Fibroblast of the aortic adventitia (primary cell): ENCODE data around the gene PNPLA7. TPM values are rescaled to one million over a fixed set of nuclear protein-coding genes. Genes with fewer than 3 reads are reported as not detected.
A peak's percentile ranks its signal among the peaks of the same experiment; 100 is the strongest.

Experiments used
- DNase-seq: peaks from one replicate; pipeline ENCODE4 v3.0.0-alpha.2; 2010; ENCODE audit warnings: low read depth
- H3K4me3 ChIP-seq: 2 replicates; pipeline ENCODE4 v1.5.1; 2011; ENCODE audit warnings: low read depth, mild to moderate bottlenecking, control low read depth, low read length, moderate library complexity
- total RNA-seq: library from RNA; depleted of rRNA; stranded (reverse); fragments of >200 nt; gene quantifications from 2 replicates; pipeline ENCODE4 v1.2.3, GENCODE V29; 2012; ENCODE audit warnings: low replicate concordance
- TF ChIP-seq, protein P1 (sequence below): IDR thresholded peaks from 2 replicates; pipeline ENCODE4 v1.5.1; 2011; ENCODE audit warnings: mild to moderate bottlenecking, low read length, control low read depth, inconsistent platforms; ENCODE audit not compliant: insufficient read depth

PNPLA7 gene
- total RNA-seq, 1 donor, result 0.81 TPM

DNA sequence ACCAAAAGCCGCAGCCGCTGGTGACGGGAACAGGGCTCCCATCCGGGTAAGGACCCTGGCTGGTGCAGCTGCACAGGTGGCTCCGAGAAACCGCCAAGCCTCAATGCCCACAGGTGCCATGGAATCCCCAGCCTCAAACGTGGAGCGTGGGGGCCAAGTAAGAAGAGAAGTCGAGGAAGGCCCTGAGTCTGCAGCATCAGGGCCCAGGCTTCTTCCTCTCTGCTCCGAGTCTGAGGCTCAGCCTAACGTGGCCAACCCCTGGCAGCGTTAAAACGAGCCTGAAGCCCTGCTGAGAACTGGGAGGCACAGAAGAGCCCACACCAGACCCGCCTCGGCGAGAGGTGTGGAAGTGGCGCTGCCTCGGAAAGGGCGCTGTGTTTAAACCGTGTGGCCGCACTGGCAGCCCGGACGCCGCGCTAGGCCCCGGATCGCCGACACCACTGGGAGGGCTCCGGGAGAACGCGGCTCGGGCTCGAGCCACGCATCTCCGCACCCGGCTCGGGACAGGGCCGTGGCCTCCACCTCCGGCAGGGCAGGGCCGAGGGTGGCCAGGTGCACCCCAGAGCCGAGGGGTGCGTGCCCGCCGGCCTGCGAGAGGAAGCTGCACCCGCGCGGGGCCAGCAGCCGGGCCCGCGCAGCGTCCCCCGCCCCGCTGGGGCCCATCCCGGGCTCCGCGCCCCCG, 39.4 kb upstream of the PNPLA7 start:
- peak overlapping the region; percentile 77 for H3K4me3 ChIP-seq
- no peak for DNase-seq
- TF ChIP-seq, protein P1, sequence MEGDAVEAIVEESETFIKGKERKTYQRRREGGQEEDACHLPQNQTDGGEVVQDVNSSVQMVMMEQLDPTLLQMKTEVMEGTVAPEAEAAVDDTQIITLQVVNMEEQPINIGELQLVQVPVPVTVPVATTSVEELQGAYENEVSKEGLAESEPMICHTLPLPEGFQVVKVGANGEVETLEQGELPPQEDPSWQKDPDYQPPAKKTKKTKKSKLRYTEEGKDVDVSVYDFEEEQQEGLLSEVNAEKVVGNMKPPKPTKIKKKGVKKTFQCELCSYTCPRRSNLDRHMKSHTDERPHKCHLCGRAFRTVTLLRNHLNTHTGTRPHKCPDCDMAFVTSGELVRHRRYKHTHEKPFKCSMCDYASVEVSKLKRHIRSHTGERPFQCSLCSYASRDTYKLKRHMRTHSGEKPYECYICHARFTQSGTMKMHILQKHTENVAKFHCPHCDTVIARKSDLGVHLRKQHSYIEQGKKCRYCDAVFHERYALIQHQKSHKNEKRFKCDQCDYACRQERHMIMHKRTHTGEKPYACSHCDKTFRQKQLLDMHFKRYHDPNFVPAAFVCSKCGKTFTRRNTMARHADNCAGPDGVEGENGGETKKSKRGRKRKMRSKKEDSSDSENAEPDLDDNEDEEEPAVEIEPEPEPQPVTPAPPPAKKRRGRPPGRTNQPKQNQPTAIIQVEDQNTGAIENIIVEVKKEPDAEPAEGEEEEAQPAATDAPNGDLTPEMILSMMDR, result no peak

DNA sequence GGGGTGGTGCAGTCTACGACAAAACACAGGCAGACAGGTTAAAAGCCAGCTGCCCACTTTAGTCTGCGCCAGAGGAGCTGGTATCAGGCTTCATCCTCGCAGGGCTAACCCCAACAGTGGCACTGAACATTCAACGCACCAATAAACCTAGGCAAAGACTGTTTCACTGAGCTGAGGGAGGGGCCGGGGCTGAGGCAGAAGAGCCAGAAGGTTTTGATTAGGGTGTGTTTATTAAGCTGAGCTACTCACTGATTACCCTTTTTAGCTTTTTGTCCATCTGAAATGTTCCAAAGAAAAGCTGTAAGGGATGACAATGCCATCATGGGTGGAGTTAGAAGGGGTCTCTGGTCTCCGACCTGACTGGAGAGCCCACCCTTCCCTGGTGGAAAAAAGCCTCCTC, 38.7 kb upstream of the PNPLA7 start:
- H3K4me3 ChIP-seq, result peak overlapping the region; percentile 77
- TF ChIP-seq, protein P1, result no peak
- no peak for DNase-seq

DNA sequence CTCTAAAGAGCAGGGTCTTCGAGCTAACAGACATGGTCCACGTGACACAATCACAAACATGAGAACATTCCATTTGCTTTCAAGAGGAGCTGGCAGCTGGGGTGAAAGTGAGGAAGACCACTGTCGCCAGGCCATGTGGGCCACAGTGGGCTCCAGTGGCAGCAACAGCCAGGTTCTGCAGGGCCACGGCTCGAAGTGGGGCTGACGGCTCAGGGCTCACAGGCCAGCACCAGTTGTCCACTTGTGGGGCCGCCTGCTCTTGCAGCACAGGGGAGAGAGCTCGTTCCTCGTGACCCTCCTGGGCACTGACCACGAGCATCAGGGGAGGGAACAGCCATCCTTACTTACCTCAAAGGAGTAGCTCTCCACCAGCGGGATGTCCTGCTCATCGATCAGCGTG, 38.1 kb upstream of the PNPLA7 start:
- H3K4me3 ChIP-seq, result no peak overlapping the region
- TF ChIP-seq, protein P1, result no peak
- no peak for DNase-seq

DNA sequence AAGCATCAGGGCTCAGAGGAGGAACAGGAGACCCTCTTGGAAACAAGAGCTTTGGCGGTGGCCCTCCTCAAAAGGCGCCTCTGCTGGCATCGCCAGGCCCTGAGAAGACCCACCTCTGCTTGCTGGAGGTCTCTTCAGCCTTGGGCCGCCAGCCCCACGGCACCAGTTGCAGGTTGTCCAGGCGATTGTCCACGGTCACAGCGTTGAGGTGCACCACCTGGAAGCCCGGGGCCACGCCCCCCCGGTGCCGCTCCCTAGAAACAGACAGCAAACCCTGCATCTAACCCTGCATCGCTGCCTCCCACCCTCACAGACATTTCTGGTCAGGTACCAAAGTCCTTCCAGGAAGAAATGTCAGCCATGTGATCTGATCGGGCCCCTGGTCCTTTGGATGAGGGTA, 36.7 kb upstream of the PNPLA7 start:
- H3K4me3 ChIP-seq, result no peak overlapping the region
- TF ChIP-seq, protein P1, result no peak
- DNase-seq, result no peak

DNA sequence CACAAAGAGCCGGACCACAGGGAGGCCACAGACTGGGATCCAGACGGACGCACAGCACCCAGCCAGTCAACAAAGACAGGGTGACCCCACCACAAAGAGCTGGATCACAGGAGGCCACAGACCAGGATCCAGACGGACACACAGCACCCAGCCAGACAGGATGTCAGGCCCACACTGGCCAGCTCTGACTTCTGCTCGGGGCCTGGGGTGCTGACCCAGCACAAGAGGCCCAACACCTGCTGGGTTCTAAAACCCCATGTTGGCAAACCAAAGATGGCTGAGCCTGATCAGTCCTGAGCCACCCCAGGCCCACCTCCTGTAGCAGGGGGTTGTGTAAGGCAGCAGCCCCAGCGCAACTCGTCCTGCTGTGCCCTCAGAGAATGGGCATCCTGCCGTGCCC, 33.8 kb upstream of the PNPLA7 start:
- TF ChIP-seq, protein P1, result no peak
- no peak for DNase-seq

DNA sequence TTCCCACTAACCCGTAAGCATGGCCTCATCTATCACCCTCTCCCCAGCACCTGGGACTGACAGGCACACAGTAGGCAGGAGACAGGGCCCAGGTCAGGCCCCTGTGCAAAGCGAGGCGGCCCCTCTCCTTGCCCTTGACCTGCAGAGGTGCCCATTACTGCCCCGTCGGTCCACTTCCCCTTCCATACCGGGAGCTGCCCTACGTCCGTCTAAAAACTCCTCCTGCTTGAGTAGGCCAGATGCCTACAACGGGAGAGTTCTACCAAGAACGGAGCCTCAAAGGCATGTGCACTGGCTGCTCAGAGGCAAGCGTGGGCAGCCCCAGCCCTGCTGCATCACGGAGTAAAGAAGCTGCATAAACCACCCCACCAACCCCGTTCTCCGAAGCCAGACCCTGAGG, 33.1 kb upstream of the PNPLA7 start:
- no peak overlapping the region for H3K4me3 ChIP-seq
- DNase-seq, result no peak
- TF ChIP-seq, protein P1, result no peak

More for the DNA sequence above, 33.8 kb upstream of the PNPLA7 start:
- no peak overlapping the region for H3K4me3 ChIP-seq

DNA sequence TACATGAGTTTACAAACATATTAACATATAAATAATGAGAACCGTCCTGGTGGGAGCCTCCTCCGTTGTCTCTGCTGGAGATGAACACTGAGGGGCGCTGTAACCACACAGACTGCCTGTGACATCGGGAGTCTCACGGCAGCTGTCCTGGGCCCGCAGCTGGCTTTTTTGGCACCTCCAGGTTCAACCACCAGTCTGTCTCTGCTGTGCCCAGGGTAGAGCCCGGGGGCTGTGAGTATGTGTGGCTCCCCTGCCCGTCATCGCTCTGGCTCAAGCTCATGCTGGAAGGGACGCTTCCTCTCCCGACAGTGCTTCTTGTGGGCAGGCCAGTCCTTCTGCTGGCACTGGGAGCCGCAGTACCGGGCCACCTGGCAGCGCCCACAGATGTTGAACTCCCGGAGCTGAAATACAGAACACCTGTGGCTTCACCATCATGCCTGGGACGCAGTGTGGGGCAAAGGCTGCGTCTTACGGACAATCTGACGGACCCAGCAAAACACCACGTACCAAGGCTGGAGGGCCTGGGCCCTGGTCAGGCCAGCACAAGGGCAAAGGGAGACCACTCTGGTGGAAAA, 32.2 kb upstream of the PNPLA7 start:
- no peak for DNase-seq
- TF ChIP-seq, protein P1, result peak; percentile 16
- H3K4me3 ChIP-seq, result no peak overlapping the region
